CD4-positive, CD25-positive, alpha-beta regulatory T cell (primary cell): ENCODE measurements around the gene OR6V1. TPM values are rescaled to one million over a fixed set of nuclear protein-coding genes. Genes with fewer than 3 reads are reported as not detected.

ENCODE experiments used
- ATAC-seq, 2 donors: fragments of 150-1000 bp; cut with Tn5 transposase; one replicate each; pipeline ENCODE4 v1.10.0; 2021; ENCODE audit warnings: low read depth in 2 of 2, moderate number of reproducible peaks in 2 of 2, moderate library complexity in 1 of 2
- DNase-seq, 3 donors: peaks; one replicate each; pipeline versions ENCODE4 v3.0.0 to v3.0.0-alpha.2; 2012 to 2022; ENCODE audit warnings: mixed read lengths in 1 of 3
- H3K27ac ChIP-seq: one replicate; pipeline ENCODE4 v1.7.0; 2013; ENCODE audit warnings: mild to moderate bottlenecking, low read length; ENCODE audit not compliant: insufficient read depth, poor library complexity, severe bottlenecking
- H3K27me3 ChIP-seq: one replicate; pipeline ENCODE4 v1.7.0; 2013; ENCODE audit warnings: low read length; ENCODE audit not compliant: control insufficient read depth, insufficient read depth
- H3K36me3 ChIP-seq: one replicate; pipeline ENCODE4 v1.7.0; 2013; ENCODE audit warnings: mild to moderate bottlenecking, low read length, moderate library complexity; ENCODE audit not compliant: control insufficient read depth, insufficient read depth
- H3K4me1 ChIP-seq: 2 replicates; pipeline ENCODE4 v1.7.0; 2013; ENCODE audit warnings: mild to moderate bottlenecking, low read length; ENCODE audit not compliant: insufficient read depth, control insufficient read depth, poor library complexity, severe bottlenecking
- H3K4me3 ChIP-seq: one replicate; pipeline ENCODE4 v1.7.0; 2013; ENCODE audit warnings: low read depth, mild to moderate bottlenecking, low read length, moderate library complexity
- H3K9me3 ChIP-seq, 2 experiments: 1 replicate in 1 of 2; 2 replicates in 1 of 2; pipeline ENCODE4 v1.7.0; 2013; ENCODE audit warnings: low read length in 2 of 2, mild to moderate bottlenecking in 1 of 2, moderate library complexity in 1 of 2; ENCODE audit not compliant: control insufficient read depth in 2 of 2
- H3K27ac Mint-ChIP-seq, 3 donors: one replicate each; pipeline ENCODE4 v1.8.0; 2020 to 2022; ENCODE audit warnings: mild to moderate bottlenecking in 3 of 3, mixed read lengths in 3 of 3, moderate library complexity in 2 of 3
- H3K27me3 Mint-ChIP-seq: one replicate; pipeline ENCODE4 v1.8.0; 2022; ENCODE audit warnings: mild to moderate bottlenecking, mixed read lengths
- H3K36me3 Mint-ChIP-seq: one replicate; pipeline ENCODE4 v1.8.0; 2020; ENCODE audit warnings: mixed read lengths
- H3K4me1 Mint-ChIP-seq, 4 donors: one replicate each; pipeline ENCODE4 v1.8.0; 2020 to 2022; ENCODE audit warnings: mixed read lengths in 4 of 4, mild to moderate bottlenecking in 1 of 4
- H3K4me3 Mint-ChIP-seq, 4 donors: one replicate each; pipeline ENCODE4 v1.8.0; 2020 to 2022; ENCODE audit warnings: mild to moderate bottlenecking in 4 of 4, mixed read lengths in 4 of 4, moderate library complexity in 3 of 4
- H3K9me3 Mint-ChIP-seq, 7 donors: one replicate each; pipeline ENCODE4 v1.8.0; 2020 to 2022; ENCODE audit warnings: mixed read lengths in 7 of 7, mild to moderate bottlenecking in 3 of 7, moderate library complexity in 2 of 7
- polyA plus RNA-seq, 4 donors: library from polyadenylated mRNA; unstranded; fragments of 300-500 nt; fragmentation: Illumina TruSeq; gene quantifications; one replicate each; pipeline ENCODE4 v1.2.3, GENCODE V29; 2021
- total RNA-seq: library from RNA; stranded (reverse); gene quantifications from one replicate; pipeline ENCODE4 v1.2.3, GENCODE V29; 2022

Gene OR6V1
- total and polyA plus RNA-seq, 5 donors from 2014 or later: not detected

GRCh38 chr7:143027032-143027431 lies 25.1 kb upstream of the OR6V1 start, which contains the start of gene OR9A2:
TSS of gene OR9A2 (minus strand) at chr7:143027132. CDS start at chr7:143027132, 0 bp downstream.
- H3K4me3 Mint-ChIP-seq: no peak within 1 kb of the TSS
- H3K36me3 Mint-ChIP-seq: no peaks in the 10 kb centered on the region
- peaks cover 7% of the 10 kb centered on the region for H3K27me3 ChIP-seq
- H3K27ac ChIP-seq: no peak within 1 kb of the TSS
- H3K27me3 Mint-ChIP-seq: peaks cover 20% of the 10 kb centered on the region
- ATAC-seq (no peak), DNase-seq (no peak)
- no peaks in the 10 kb centered on the region for H3K9me3 ChIP-seq
- H3K27ac Mint-ChIP-seq: no peak within 1 kb of the TSS
- no peaks in the 10 kb centered on the region for H3K4me1 ChIP-seq
- peaks cover 0 to 2% (median 0%) of the 10 kb centered on the region in 7 donors for H3K9me3 Mint-ChIP-seq
- H3K4me3 ChIP-seq: no peak within 1 kb of the TSS
- no peaks in the 10 kb centered on the region for H3K36me3 ChIP-seq
- H3K4me1 Mint-ChIP-seq: peaks cover 0 to 3% (median 0%) of the 10 kb centered on the region in 4 donors

- no peak overlapping the region for H3K27ac ChIP-seq
- H3K4me1 Mint-ChIP-seq: peaks cover 0 to 3% (median 0%) of the 10 kb centered on the region in 4 donors
- DNase-seq: no peak
- no peak overlapping the region for H3K4me3 Mint-ChIP-seq
- no peaks in the 10 kb centered on the region for H3K9me3 ChIP-seq
- peaks cover 15% of the 10 kb centered on the region for H3K27me3 Mint-ChIP-seq
- no peaks in the 10 kb centered on the region for H3K4me1 ChIP-seq
- H3K9me3 Mint-ChIP-seq: peaks cover 0 to 2% (median 0%) of the 10 kb centered on the region in 7 donors
- no peak overlapping the region for H3K4me3 ChIP-seq
- no peak for ATAC-seq
- H3K27ac Mint-ChIP-seq: no peak overlapping the region
- H3K36me3 ChIP-seq: no peaks in the 10 kb centered on the region
- no peaks in the 10 kb centered on the region for H3K36me3 Mint-ChIP-seq
- H3K27me3 ChIP-seq: peaks cover 7% of the 10 kb centered on the region
Measured at GRCh38 chr7:143027683-143028082, 24.5 kb upstream of the OR6V1 start.

DNA sequence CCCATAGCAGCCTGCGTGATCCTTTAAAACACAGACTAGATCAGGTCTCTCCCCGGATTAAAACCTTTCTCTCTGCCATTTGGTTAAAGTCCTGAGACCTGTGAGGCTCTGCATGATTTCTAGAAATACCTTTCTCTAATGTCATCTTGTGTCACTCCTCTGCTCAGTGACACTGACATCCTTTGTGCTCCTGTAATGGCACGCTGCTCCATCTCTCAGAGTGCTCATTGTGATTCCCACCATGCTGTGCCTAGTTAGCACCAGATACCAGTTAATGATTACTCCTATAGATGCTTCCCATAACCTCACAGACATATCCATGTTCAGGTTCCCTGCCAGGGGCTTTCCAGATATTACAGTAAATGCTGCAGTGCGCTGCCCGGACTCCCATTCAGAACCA lies 13.5 kb upstream of the OR6V1 start:
- DNase-seq (no peak), ATAC-seq (no peak)
- H3K9me3 Mint-ChIP-seq: peaks cover 0 to 8% (median 2%) of the 10 kb centered on the region in 7 donors
- H3K4me3 Mint-ChIP-seq: no peak overlapping the region
- Histone ChIP-seq H3K36me3 (no peaks in the 10 kb centered on the region), H3K27me3 (peaks cover 3% of the 10 kb centered on the region), H3K27ac (no peak overlapping the region), H3K9me3 (no peaks in the 10 kb centered on the region), H3K4me1 (no peaks in the 10 kb centered on the region), H3K4me3 (no peak overlapping the region)
- H3K27ac Mint-ChIP-seq: no peak overlapping the region
- H3K27me3 Mint-ChIP-seq: peaks cover 11% of the 10 kb centered on the region
- H3K36me3 Mint-ChIP-seq: no peaks in the 10 kb centered on the region
- no peaks in the 10 kb centered on the region for H3K4me1 Mint-ChIP-seq

DNA sequence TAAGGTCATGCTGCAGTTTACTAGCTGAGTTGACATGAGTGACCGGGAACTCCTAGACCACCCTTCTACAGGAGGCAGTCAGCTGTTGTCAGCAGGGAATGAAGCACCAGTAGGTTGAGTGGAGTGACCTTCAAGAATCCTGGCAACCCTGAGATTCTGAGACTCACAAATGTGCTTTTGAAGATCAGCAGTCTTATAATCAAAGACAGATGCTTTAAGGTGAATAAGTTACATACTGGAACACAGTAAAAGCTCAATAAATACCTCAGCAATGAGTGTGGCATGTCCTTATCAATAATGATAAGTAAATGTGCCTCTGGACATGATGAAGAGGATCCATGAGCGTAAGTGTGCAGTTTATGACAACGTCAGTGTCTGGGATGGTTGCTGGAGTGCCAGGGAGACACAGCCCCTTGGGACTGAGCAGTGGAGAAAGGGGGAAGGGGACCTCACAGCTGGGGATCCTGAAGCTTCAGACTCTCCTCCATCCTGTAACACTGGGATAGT lies 11.9 kb upstream of the OR6V1 start:
- H3K4me1 Mint-ChIP-seq: no peaks in the 10 kb centered on the region
- no peak for DNase-seq
- no peak overlapping the region for H3K27ac ChIP-seq
- H3K9me3 Mint-ChIP-seq: peaks cover 0 to 2% (median 0%) of the 10 kb centered on the region in 7 donors
- no peak for ATAC-seq
- H3K27me3 ChIP-seq: peaks cover 3% of the 10 kb centered on the region
- H3K4me1 ChIP-seq: no peaks in the 10 kb centered on the region
- no peaks in the 10 kb centered on the region for H3K36me3 Mint-ChIP-seq
- no peak overlapping the region for H3K4me3 ChIP-seq
- H3K36me3 ChIP-seq: no peaks in the 10 kb centered on the region
- no peaks in the 10 kb centered on the region for H3K9me3 ChIP-seq
- H3K27ac Mint-ChIP-seq: no peak overlapping the region
- H3K27me3 Mint-ChIP-seq: peaks cover 7% of the 10 kb centered on the region
- H3K4me3 Mint-ChIP-seq: no peak overlapping the region

GRCh38 chr7:143041346-143041745 lies 10.8 kb upstream of the OR6V1 start:
- Histone ChIP-seq H3K4me3 (no peak overlapping the region), H3K4me1 (no peaks in the 10 kb centered on the region), H3K27ac (no peak overlapping the region), H3K27me3 (peaks cover 3% of the 10 kb centered on the region), H3K36me3 (no peaks in the 10 kb centered on the region), H3K9me3 (no peaks in the 10 kb centered on the region)
- Mint-ChIP-seq H3K27me3 (peaks cover 7% of the 10 kb centered on the region), H3K4me3 (no peak overlapping the region), H3K27ac (no peak overlapping the region), H3K9me3 (peaks cover 0 to 2% (median 0%) of the 10 kb centered on the region in 7 donors), H3K36me3 (no peaks in the 10 kb centered on the region), H3K4me1 (no peaks in the 10 kb centered on the region)
- no peak for DNase-seq
- no peak for ATAC-seq

DNA sequence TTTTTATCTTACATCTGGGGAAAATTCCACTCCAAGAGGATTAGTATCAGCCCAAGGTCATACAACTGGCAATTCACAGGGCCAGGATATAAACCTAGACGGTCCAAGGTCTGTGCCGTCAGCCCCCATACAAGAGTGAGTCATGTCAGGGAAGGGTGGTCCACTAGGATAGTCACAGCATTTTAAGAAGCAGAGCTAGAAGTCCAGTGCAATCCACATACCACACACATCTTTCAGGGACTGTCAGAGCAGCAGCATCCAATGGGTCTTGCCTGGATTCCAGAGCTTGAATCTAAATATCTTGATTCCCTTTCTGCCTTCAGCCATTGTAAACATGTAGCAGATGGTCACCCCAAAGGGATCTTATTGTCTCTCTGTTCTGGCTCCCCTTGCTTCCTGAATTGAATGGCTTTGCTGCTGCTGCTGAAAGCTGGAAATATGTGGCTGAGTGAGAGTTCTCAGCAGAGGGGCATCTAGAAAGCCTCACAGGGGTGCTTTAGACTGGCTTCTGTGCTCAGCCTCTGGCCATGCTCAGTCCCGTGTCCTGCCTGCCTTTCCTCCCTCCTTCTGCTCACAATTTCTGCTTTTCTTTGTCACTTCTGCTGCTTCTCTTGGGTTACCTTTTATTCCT lies 9.9 kb upstream of the OR6V1 start:
- H3K9me3 Mint-ChIP-seq: no peaks in the 10 kb centered on the region
- Histone ChIP-seq H3K9me3 (no peaks in the 10 kb centered on the region), H3K27me3 (peaks cover 3% of the 10 kb centered on the region), H3K4me3 (no peak overlapping the region), H3K27ac (no peak overlapping the region), H3K36me3 (no peaks in the 10 kb centered on the region), H3K4me1 (no peaks in the 10 kb centered on the region)
- DNase-seq (no peak), ATAC-seq (no peak)
- H3K4me1 Mint-ChIP-seq: no peaks in the 10 kb centered on the region
- no peak overlapping the region for H3K27ac Mint-ChIP-seq
- peaks cover 9% of the 10 kb centered on the region for H3K27me3 Mint-ChIP-seq
- no peaks in the 10 kb centered on the region for H3K36me3 Mint-ChIP-seq
- H3K4me3 Mint-ChIP-seq: no peak overlapping the region

- peaks cover 9% of the 10 kb centered on the region for H3K27me3 Mint-ChIP-seq
- H3K27ac Mint-ChIP-seq: no peak overlapping the region
- H3K4me3 Mint-ChIP-seq: no peak overlapping the region
- Histone ChIP-seq H3K4me1 (no peaks in the 10 kb centered on the region), H3K36me3 (no peaks in the 10 kb centered on the region), H3K27ac (no peak overlapping the region), H3K27me3 (peaks cover 3% of the 10 kb centered on the region), H3K4me3 (no peak overlapping the region), H3K9me3 (no peaks in the 10 kb centered on the region)
- H3K36me3 Mint-ChIP-seq: no peaks in the 10 kb centered on the region
- no peak for ATAC-seq
- no peaks in the 10 kb centered on the region for H3K4me1 Mint-ChIP-seq
- H3K9me3 Mint-ChIP-seq: no peaks in the 10 kb centered on the region
- DNase-seq: no peak
Measured at GRCh38 chr7:143042790-143043271, 9.3 kb upstream of the OR6V1 start.

- H3K27me3 ChIP-seq: peaks cover 3% of the 10 kb centered on the region
- no peak overlapping the region for H3K4me3 ChIP-seq
- no peaks in the 10 kb centered on the region for H3K36me3 ChIP-seq
- DNase-seq: no peak
- H3K9me3 Mint-ChIP-seq: no peaks in the 10 kb centered on the region
- no peaks in the 10 kb centered on the region for H3K4me1 Mint-ChIP-seq
- ATAC-seq: no peak
- H3K36me3 Mint-ChIP-seq: no peaks in the 10 kb centered on the region
- no peaks in the 10 kb centered on the region for H3K9me3 ChIP-seq
- no peaks in the 10 kb centered on the region for H3K4me1 ChIP-seq
- no peak overlapping the region for H3K27ac Mint-ChIP-seq
- peaks cover 9% of the 10 kb centered on the region for H3K27me3 Mint-ChIP-seq
- H3K27ac ChIP-seq: no peak overlapping the region
- no peak overlapping the region for H3K4me3 Mint-ChIP-seq
Measured at GRCh38 chr7:143043391-143043790, 8.8 kb upstream of the OR6V1 start.
